Heart left ventricle (tissue), 13 donors: ENCODE measurements around the gene GFY.

Experiments
- CTCF ChIP-seq, 12 donors: fragments of 200-600 bp; sonication (generic) in 4 of 12; IDR thresholded peaks; one replicate each; pipeline versions ENCODE4 v1.5.0 to v1.8.0; 2018 to 2022; ENCODE audit warnings: antibody characterized with exemption in 12 of 12, mild to moderate bottlenecking in 5 of 12
- POLR2A ChIP-seq, 2 donors: fragments of 450-650 bp; IDR thresholded peaks; one replicate each; pipeline ENCODE4 v1.6.1; 2017; ENCODE audit warnings: antibody characterized with exemption in 2 of 2, mild to moderate bottlenecking in 2 of 2, moderate library complexity in 2 of 2
- donor health status: ischemic (EF 13 %, LVEDD 7.1; RV severe dilation, severe dysfunction).
- donor health status: DM: no; HTN: yes; CAD: no.
- donor health status: DM: no; HTN: no; CAD: no.
- donor health status: ischemic (EF 25% LVEDD 6.9; RV normal size, moderate dysfunction).
- donor health status: ischemic (EF 25% LVEDD 5.7; RV mildly dilated, moderate dysfunction).
- donor health status: ischemic (EF 35%, LVEDD 5.7; RV mildly dilated, moderate dysfunction).
- donor health status: nonischemic (EF 11% LVEDD 7.7; RV severe dilation, severe dysfunction).
- donor health status: DM: yes; HTN: yes; CAD: no.
- donor health status: PGD.
- donor health status: ischemic (EF 29% LVEDD 5.4; RV normal size, mild dysfunction).
- donor health status: nonischemic (EF 23%, LVEDD 6.1; RV moderate dilation, normal function).

DNA sequence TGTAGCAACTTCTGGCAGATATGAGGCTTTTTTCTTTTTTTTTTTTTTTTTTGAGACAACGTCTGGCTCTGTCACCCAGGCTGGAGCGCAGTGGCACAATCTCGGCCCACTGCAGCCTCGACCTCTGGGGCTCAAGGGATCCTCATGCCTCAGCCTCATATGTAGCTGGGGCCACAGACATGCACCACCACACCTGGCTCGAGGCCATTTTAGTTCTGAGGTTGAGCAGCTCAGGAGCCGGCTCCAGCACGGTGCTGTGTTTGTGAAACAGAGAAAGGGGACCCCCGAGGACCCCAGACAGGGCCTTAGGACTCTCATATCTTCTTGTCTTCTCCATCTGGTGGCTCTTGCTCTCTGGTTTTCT, 45.4 kb downstream of the GFY start:
- TF ChIP-seq CTCF (IDR thresholded peaks at IDR 0.05) = no peak
- TF ChIP-seq POLR2A (IDR thresholded peaks at IDR 0.05) = no peak
